H7 (cell line): ENCODE results near the gene TEX14. TPM values are rescaled to one million over a fixed set of nuclear protein-coding genes. Genes with fewer than 3 reads are reported as not detected.
A peak's percentile ranks its signal among the peaks of the same experiment; 100 is the strongest.

Experiments
- DNase-seq: peaks from one replicate; pipeline ENCODE4 v3.0.0; 2012
- H3K27me3 ChIP-seq: 2 replicates; pipeline ENCODE4 v1.6.0; 2011; ENCODE audit warnings: mild to moderate bottlenecking, low read length; ENCODE audit not compliant: control insufficient read depth, insufficient read depth
- H3K36me3 ChIP-seq: replicated peaks from 2 replicates; pipeline ENCODE4 v1.5.1; 2011; ENCODE audit warnings: low read length; ENCODE audit not compliant: control insufficient read depth, insufficient read depth
- H3K4me3 ChIP-seq: 2 replicates; pipeline ENCODE4 v1.5.1; 2011; ENCODE audit warnings: low read depth, mild to moderate bottlenecking, control low read depth, low read length, moderate library complexity; ENCODE audit not compliant: insufficient read depth
- total RNA-seq: library from RNA; depleted of rRNA; stranded (reverse); fragments of >200 nt; shearing (Covaris generic); gene quantifications from 2 replicates; pipeline ENCODE4 v1.2.3, GENCODE V29; 2014; rRNA removed

The TEX14 gene
- total RNA-seq, 1 experiment from 2014 or later: 0.80 TPM

GRCh38 chr17:58513267-58513964, 178.4 kb downstream of the TEX14 start:
- H3K4me3 ChIP-seq: peak overlapping the region; percentile 65
- H3K36me3 ChIP-seq: peaks cover 28% of the 10 kb centered on the region
- DNase-seq: peak; percentile 36
- no peaks in the 10 kb centered on the region for H3K27me3 ChIP-seq

- no peak for DNase-seq
- Histone ChIP-seq H3K36me3 (peaks cover 47% of the 10 kb centered on the region), H3K4me3 (no peak overlapping the region), H3K27me3 (no peaks in the 10 kb centered on the region)
Observed at GRCh38 chr17:58510075-58510474, 181.8 kb downstream of the TEX14 start.

- Histone ChIP-seq H3K27me3 (no peaks in the 10 kb centered on the region), H3K4me3 (no peak overlapping the region), H3K36me3 (peaks cover 57% of the 10 kb centered on the region)
- DNase-seq: no peak
Observed at GRCh38 chr17:58508341-58509067, 183.3 kb downstream of the TEX14 start.

GRCh38 chr17:58507123-58507634, 184.7 kb downstream of the TEX14 start:
- DNase-seq: no peak
- H3K36me3 ChIP-seq: peaks cover 59% of the 10 kb centered on the region

More at GRCh38 chr17:58507123-58507634, 184.7 kb downstream of the TEX14 start:
- Histone ChIP-seq H3K27me3 (no peaks in the 10 kb centered on the region), H3K4me3 (no peak overlapping the region)

Other genes with a start within 250 kb of the TEX14 start
- not detected in 2 replicates for gene HSF5, start 203.6 kb downstream of the TEX14 start, total RNA-seq
- 22.6 and 32.3 TPM in 2 replicates for gene MTMR4, start 177.4 kb downstream of the TEX14 start, total RNA-seq
- 16.5 and 19.3 TPM in 2 replicates for gene RAD51C, start 557 bp upstream of the TEX14 start, total RNA-seq
- 3.5 and 4.6 TPM in 2 replicates for gene PPM1E, start 63.8 kb upstream of the TEX14 start, total RNA-seq